Calu3 (cell line): ENCODE measurements around the gene DAGLB. TPM values are rescaled to one million over a fixed set of nuclear protein-coding genes. Genes with fewer than 3 reads are reported as not detected.

Experiments used
- BruUV-seq: library from RNA; stranded (reverse); fragments of 400-500 nt; replicated peaks from 2 replicates; lab custom pipeline; 2021; lab: Mats Ljungman, UMichigan
- CTCF ChIA-PET: fragments of 300-600 bp; sonication (Branson Sonifier 250); formaldehyde crosslinking; loops from one replicate; lab custom pipeline; 2022; ENCODE audit warnings: antibody characterized with exemption; lab: Charles Lee
- DNase-seq: peaks from one replicate; pipeline ENCODE4 v3.0.0; 2022
- H3K27ac Mint-ChIP-seq: one replicate; pipeline ENCODE4 v1.8.0; 2022; ENCODE audit warnings: mixed read lengths; ENCODE audit not compliant: unreplicated experiment
- H3K27me3 Mint-ChIP-seq: one replicate; pipeline ENCODE4 v1.8.0; 2022; ENCODE audit warnings: mixed read lengths; ENCODE audit not compliant: unreplicated experiment
- H3K36me3 Mint-ChIP-seq: one replicate; pipeline ENCODE4 v1.8.0; 2022; ENCODE audit warnings: mild to moderate bottlenecking, moderate library complexity, mixed read lengths; ENCODE audit not compliant: insufficient read depth, unreplicated experiment
- H3K4me1 Mint-ChIP-seq: one replicate; pipeline ENCODE4 v1.8.0; 2022; ENCODE audit warnings: mild to moderate bottlenecking, low read depth, mixed read lengths; ENCODE audit not compliant: unreplicated experiment
- H3K4me3 Mint-ChIP-seq: one replicate; pipeline ENCODE4 v1.8.0; 2022; ENCODE audit warnings: mild to moderate bottlenecking, low read depth, moderate library complexity, mixed read lengths; ENCODE audit not compliant: unreplicated experiment
- H3K9me3 Mint-ChIP-seq: one replicate; pipeline ENCODE4 v1.8.0; 2022; ENCODE audit warnings: low read depth, mixed read lengths; ENCODE audit not compliant: unreplicated experiment
- CTCF ChIP-seq: fragments of 200-600 bp; IDR thresholded peaks from one replicate; pipeline ENCODE4 v1.8.0; 2022; ENCODE audit warnings: antibody characterized with exemption; ENCODE audit not compliant: unreplicated experiment
- intact Hi-C: fragments of 100-400 bp; cut with micrococcal nuclease; formaldehyde crosslinking; loops from one replicate; pipeline ENCODE4 v1.10.0; 2022; ENCODE audit not compliant: unreplicated experiment
- total RNA-seq: library from RNA; stranded (reverse); gene quantifications from 2 replicates; pipeline ENCODE4 v1.2.3, GENCODE V29; 2022

The DAGLB gene
- total RNA-seq, 1 experiment from 2014 or later = 36.8 TPM

- CTCF ChIA-PET = interaction anchor here (0.6 to 0.7 kb wide), 3 partner anchors 15 to 23 kb away, joined by 3 to 5 read pairs (median 3); no protein-coding TSS in a partner anchor
- no peak overlapping the region for H3K27ac Mint-ChIP-seq
- no peak for TF ChIP-seq CTCF
- H3K36me3 Mint-ChIP-seq = no peaks in the 10 kb centered on the region
- BruUV-seq = no TSS peak
- DNase-seq = no peak
- no peaks in the 10 kb centered on the region for H3K4me1 Mint-ChIP-seq
- H3K27me3 Mint-ChIP-seq = peaks cover 20% of the 10 kb centered on the region
- H3K9me3 Mint-ChIP-seq = no peaks in the 10 kb centered on the region
- H3K4me3 Mint-ChIP-seq = no peak overlapping the region
- intact Hi-C loops = no loop called here
Observed at GRCh38 chr7:6494365-6494764, 46.6 kb upstream of the DAGLB start.

GRCh38 chr7:6491194-6491593 is 43.4 kb upstream of the DAGLB start:
- Mint-ChIP-seq H3K4me3 (no peak overlapping the region), H3K9me3 (no peaks in the 10 kb centered on the region), H3K27ac (no peak overlapping the region), H3K27me3 (peaks cover 20% of the 10 kb centered on the region), H3K36me3 (peaks cover 8% of the 10 kb centered on the region), H3K4me1 (no peaks in the 10 kb centered on the region)
- BruUV-seq = no TSS peak
- CTCF ChIA-PET = interaction anchor here (1.4 kb wide), 1 partner anchor 8 kb away, joined by 4 read pairs; no protein-coding TSS in a partner anchor
- no peak for DNase-seq
- TF ChIP-seq CTCF = no peak
- intact Hi-C loops = no loop called here

- no peak for TF ChIP-seq CTCF
- Mint-ChIP-seq H3K9me3 (no peaks in the 10 kb centered on the region), H3K4me3 (no peak overlapping the region), H3K36me3 (peaks cover 23% of the 10 kb centered on the region), H3K27ac (no peak overlapping the region), H3K4me1 (peaks cover 10% of the 10 kb centered on the region), H3K27me3 (peaks cover 20% of the 10 kb centered on the region)
- BruUV-seq = no TSS peak
- CTCF ChIA-PET = no interaction called here
- no peak for DNase-seq
- intact Hi-C loops = no loop called here
Observed at GRCh38 chr7:6489612-6490011, 41.9 kb upstream of the DAGLB start.

GRCh38 chr7:6487184-6487545 is 39.4 kb upstream of the DAGLB start:
- Mint-ChIP-seq H3K4me1 (peaks cover 15% of the 10 kb centered on the region), H3K4me3 (no peak overlapping the region), H3K27me3 (peaks cover 16% of the 10 kb centered on the region), H3K9me3 (no peaks in the 10 kb centered on the region), H3K27ac (no peak overlapping the region), H3K36me3 (peaks cover 48% of the 10 kb centered on the region)
- CTCF ChIA-PET = no interaction called here
- DNase-seq = no peak
- intact Hi-C loops = no loop called here
- TF ChIP-seq CTCF = no peak
- BruUV-seq = no TSS peak
